Small intestine (tissue), 7 donors: Measurements from ENCODE around the gene CDH18. TPM values are rescaled to one million over a fixed set of nuclear protein-coding genes. Genes with fewer than 3 reads are reported as not detected.

Experiments used
- DNase-seq, 2 donors: peaks; one replicate each; pipeline versions ENCODE4 v3.0.0 to v3.0.0-alpha.2; 2013
- FAIRE-seq: peaks from 2 replicates; lab custom pipeline; 2012; peaks lifted over from hg19 to GRCh38; lab: Jason Lieb, UNC
- H3K27ac ChIP-seq, 3 donors: one replicate each; pipeline ENCODE4 v1.5.1; 2013; ENCODE audit warnings: low read length in 2 of 3, mild to moderate bottlenecking in 2 of 3, control low read depth in 1 of 3, inconsistent platforms in 1 of 3, low read depth in 1 of 3, moderate library complexity in 1 of 3
- H3K27me3 ChIP-seq, 3 donors: one replicate each; pipeline ENCODE4 v1.6.1; 2013; ENCODE audit warnings: low read length in 3 of 3, inconsistent platforms in 1 of 3; ENCODE audit not compliant: control insufficient read depth in 3 of 3, insufficient read depth in 3 of 3
- H3K36me3 ChIP-seq, 3 donors: one replicate each; pipeline ENCODE4 v1.6.1; 2013; ENCODE audit warnings: low read length in 3 of 3, inconsistent platforms in 1 of 3, low read depth in 1 of 3, mild to moderate bottlenecking in 1 of 3, moderate library complexity in 1 of 3; ENCODE audit not compliant: control insufficient read depth in 3 of 3, insufficient read depth in 2 of 3
- H3K4me1 ChIP-seq, 3 donors: one replicate each; pipeline ENCODE4 v1.6.1; 2013; ENCODE audit warnings: low read length in 2 of 3, inconsistent platforms in 1 of 3, low read depth in 1 of 3, mild to moderate bottlenecking in 1 of 3, moderate library complexity in 1 of 3; ENCODE audit not compliant: control insufficient read depth in 3 of 3, insufficient read depth in 2 of 3
- H3K4me3 ChIP-seq, 3 donors: one replicate each; pipeline ENCODE4 v1.5.1; 2013; ENCODE audit warnings: low read length in 3 of 3, control low read depth in 1 of 3, inconsistent platforms in 1 of 3, low read depth in 1 of 3, mild to moderate bottlenecking in 1 of 3, moderate library complexity in 1 of 3
- H3K9me3 ChIP-seq, 2 donors: one replicate each; pipeline ENCODE4 v1.6.1; 2013; ENCODE audit warnings: low read depth in 1 of 2, low read length in 1 of 2; ENCODE audit not compliant: control insufficient read depth in 2 of 2, insufficient read depth in 1 of 2
- WGBS, 3 donors: extraction: QIAGEN DNeasy Blood & Tissue Kit; methylation state at CpG; one replicate each; pipeline ENCODE4 v1.1.7; 2013; 5-methylcytosine and 5-hydroxymethylcytosine counted together
- polyA plus RNA-seq, 4 donors: library from polyadenylated mRNA; stranded (reverse) in 3 of 4; unstranded in 1 of 4; fragments of 200-250 nt in 3 of 4; fragments of 120-200 nt in 1 of 4; gene quantifications; one replicate each; pipeline versions ENCODE4 v1.2.1 to v1.2.3, GENCODE V29; 2013
- donor health status: healthy with polysubstance abuse.
- donor health status: control.
- donor health status: control.
- donor health status: Bipolar disorder and iron deficiency.
- donor health status: healthy.

CDH18 gene
- polyA plus RNA-seq, 4 donors, result 0.09 to 0.68 TPM; not detected in 2

DNA sequence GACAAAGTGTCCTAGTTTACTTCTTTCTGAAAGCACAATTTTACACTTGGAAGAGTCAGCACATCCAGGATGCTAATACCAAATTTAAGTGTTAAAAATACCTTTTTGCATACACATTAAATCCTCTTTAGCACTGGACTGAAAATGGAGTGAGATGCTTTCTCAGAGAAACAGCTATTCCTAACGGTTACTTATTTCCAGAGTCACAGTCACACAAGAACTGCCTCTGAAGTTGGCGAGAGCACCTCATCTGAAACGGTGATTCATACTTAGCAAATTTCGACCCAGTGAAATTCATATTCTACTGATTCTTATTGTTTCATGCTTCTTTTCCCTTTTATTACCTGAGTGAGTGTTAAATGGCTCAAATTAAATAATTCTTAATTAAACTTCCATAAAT lies 12.2 kb downstream of the CDH18 start:
- no peak overlapping the region for H3K27ac ChIP-seq
- H3K36me3 ChIP-seq, result no peaks in the 10 kb centered on the region
- DNase-seq (no peak), FAIRE-seq (no peak)
- 43 to 72% (median 57%) methylated on average over 4 of the region's 4 CpGs for WGBS, 3 donors
- no peaks in the 10 kb centered on the region for H3K4me1 ChIP-seq
- peaks cover 0 to 1% of the 10 kb centered on the region in 2 donors for H3K9me3 ChIP-seq
- H3K4me3 ChIP-seq, result no peak overlapping the region
- H3K27me3 ChIP-seq, result no peaks in the 10 kb centered on the region

DNA sequence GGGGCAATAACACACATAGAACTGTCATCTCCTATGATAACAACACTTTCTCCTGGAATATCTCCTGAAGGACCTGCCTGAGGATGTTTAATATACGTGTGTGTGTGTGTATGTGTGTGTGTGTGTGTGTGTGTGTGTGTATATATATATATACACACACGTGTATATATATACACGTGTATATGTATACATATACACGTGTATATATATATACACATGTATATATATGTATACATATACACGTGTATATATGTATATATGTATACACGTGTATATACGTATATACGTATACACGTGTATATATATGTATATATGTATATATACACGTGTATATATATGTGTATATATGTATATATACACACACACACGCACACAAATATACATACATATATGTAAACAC lies 27.5 kb downstream of the CDH18 start:
- no peaks in the 10 kb centered on the region for H3K36me3 ChIP-seq
- no peaks in the 10 kb centered on the region for H3K27me3 ChIP-seq
- no peaks in the 10 kb centered on the region for H3K4me1 ChIP-seq
- no peaks in the 10 kb centered on the region for H3K9me3 ChIP-seq
- FAIRE-seq (no peak), DNase-seq (no peak)
- WGBS, 3 donors, result 74 to 82% (median 77%) methylated on average over 11 of the region's 11 CpGs
- H3K4me3 ChIP-seq, result no peak overlapping the region
- no peak overlapping the region for H3K27ac ChIP-seq

DNA sequence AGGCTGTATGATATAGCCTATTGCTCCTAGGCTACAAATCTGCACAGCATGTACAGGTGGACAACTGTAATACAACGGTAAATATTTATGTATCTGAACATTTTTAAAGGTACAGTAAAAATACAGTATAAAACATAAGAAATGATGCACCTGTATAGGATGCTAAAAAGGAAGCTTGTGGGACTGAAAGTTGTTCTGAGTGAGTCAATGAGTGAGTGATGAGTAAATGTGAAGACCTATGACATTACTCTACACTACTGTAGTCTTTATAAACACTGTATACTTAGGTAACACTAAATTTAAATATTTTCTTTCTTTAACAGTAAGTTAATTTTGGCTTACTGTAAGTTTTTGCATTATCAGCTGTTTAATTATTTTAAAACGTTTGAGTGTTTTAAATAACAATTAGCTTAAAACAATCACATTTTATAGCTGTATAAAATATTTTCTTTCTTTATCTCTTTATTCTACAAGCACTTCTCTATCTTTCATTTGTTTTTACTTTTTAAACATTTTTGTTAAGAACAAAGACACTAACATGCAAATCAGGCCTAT lies 28.1 kb downstream of the CDH18 start:
- DNase-seq, result no peak
- FAIRE-seq, result no peak
- WGBS, 3 donors, result 67 to 79% (median 68%) methylated on average over 2 of the region's 2 CpGs

DNA sequence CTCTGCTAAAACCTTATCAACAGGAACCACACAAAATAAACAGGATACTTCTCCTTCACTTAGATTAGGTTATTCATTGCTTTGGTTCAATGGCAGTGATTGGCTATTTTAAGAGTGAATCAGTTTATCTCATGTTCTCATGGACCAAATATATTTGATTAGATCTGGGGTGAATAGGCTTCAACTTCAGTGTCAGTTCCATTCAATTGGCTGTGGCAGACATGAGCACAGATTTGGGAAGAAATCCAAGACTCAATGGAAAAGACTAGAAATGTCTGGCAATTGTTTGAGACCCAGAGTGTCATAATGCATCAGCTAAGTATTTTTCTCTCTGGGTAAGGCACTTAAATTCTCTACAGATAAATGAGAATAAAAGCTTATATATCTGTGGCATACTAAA lies 37.1 kb downstream of the CDH18 start:
- DNase-seq (no peak), FAIRE-seq (no peak)
- no peaks in the 10 kb centered on the region for H3K36me3 ChIP-seq

More for the DNA sequence above, 28.1 kb downstream of the CDH18 start:
- H3K27me3 ChIP-seq, result no peaks in the 10 kb centered on the region
- no peaks in the 10 kb centered on the region for H3K4me1 ChIP-seq
- no peak overlapping the region for H3K4me3 ChIP-seq
- no peak overlapping the region for H3K27ac ChIP-seq
- no peaks in the 10 kb centered on the region for H3K36me3 ChIP-seq
- no peaks in the 10 kb centered on the region for H3K9me3 ChIP-seq

DNA sequence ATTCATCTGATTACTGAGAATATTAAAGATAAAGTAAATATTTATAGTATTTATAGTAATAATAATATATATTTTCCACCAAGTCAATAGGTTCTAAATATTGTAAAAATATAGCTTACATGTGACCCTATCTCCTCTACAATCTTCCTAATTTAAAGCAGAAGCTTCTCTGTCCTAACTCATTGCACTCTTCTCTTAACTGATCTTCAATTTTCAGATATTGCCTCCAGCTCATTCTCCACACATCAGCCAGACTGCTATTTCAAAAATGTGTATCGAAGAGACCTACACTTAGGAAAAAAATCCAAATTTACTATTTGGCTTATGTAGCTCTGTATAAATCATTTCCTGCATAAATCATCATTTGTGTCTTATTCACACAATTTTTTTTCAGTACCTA lies 47.8 kb downstream of the CDH18 start:
- H3K36me3 ChIP-seq, result no peaks in the 10 kb centered on the region
- no peaks in the 10 kb centered on the region for H3K4me1 ChIP-seq
- no peak for FAIRE-seq
- no peak overlapping the region for H3K4me3 ChIP-seq
- H3K9me3 ChIP-seq, result no peaks in the 10 kb centered on the region
- H3K27ac ChIP-seq, result no peak overlapping the region
- WGBS, 3 donors, result 68 to 78% (median 70%) methylated on average over 1 of the region's 1 CpG
- H3K27me3 ChIP-seq, result no peaks in the 10 kb centered on the region
- no peak for DNase-seq

More for the DNA sequence above, 37.1 kb downstream of the CDH18 start:
- H3K9me3 ChIP-seq, result no peaks in the 10 kb centered on the region
- H3K27me3 ChIP-seq, result no peaks in the 10 kb centered on the region
- no peak overlapping the region for H3K4me3 ChIP-seq
- H3K27ac ChIP-seq, result no peak overlapping the region
- H3K4me1 ChIP-seq, result no peaks in the 10 kb centered on the region

DNA sequence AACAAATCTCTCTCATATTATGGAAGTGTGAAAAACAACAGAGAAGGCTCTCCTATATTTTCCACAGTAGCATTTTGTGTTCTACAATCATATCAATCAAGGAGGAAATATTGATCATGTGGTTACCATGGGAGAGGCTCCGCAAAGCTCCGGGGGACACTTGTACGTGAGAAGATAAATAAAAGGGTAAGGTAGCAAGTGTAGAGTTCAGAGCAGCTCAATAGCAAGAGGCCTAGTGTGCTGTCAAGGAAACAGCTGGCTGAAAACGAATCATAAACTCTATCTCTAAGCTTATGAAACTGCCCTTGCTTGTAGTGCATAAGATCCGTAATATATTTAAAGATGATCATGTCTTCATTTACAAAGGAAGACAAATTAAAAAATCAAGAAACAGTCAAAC lies 57.5 kb downstream of the CDH18 start:
- 30 to 57% (median 53%) methylated on average over 5 of the region's 5 CpGs for WGBS, 3 donors
- Histone ChIP-seq H3K36me3 (no peaks in the 10 kb centered on the region), H3K27ac (no peak overlapping the region), H3K4me1 (no peaks in the 10 kb centered on the region), H3K27me3 (no peaks in the 10 kb centered on the region), H3K4me3 (no peak overlapping the region), H3K9me3 (no peaks in the 10 kb centered on the region)
- DNase-seq (no peak), FAIRE-seq (no peak)

DNA sequence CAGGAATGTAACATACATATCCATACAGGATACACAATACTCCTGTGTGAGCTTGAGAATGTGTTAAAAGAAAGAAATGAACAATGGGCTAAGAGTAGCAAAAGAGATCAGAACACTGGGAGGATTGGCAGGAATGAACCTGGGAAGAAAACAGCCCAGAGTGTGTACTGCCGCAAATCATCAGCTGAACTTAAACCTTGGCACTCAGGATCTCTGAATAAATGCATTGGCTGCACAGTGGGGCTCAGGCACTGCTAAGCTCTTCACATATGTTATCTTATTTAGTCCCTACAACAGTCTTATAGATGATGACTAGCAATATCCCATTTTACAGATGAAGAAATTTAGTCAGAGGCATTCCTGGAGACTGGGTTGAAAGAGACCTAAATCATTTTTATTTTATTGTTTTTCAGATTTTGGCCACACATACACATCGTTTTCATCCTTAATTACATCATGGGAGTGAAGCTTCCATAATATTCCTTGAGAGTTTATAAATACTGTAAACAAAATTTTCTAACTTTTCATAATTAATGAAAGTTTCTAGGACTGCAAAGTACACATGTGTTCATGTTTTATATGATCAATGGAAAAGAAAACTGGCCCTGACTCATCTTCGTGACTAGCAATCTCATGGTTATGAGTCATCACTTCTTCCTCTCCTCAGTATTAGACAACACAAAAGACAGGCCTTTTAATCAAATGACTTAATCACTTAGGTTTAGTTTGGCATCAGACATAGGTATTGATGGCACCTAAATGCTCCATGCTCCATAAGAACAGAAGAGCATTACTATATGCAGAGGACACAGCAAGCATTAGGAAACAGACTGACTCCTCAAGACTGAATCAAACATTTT lies 59.2 kb downstream of the CDH18 start:
- Histone ChIP-seq H3K4me3 (no peak overlapping the region), H3K9me3 (no peaks in the 10 kb centered on the region), H3K36me3 (no peaks in the 10 kb centered on the region), H3K4me1 (no peaks in the 10 kb centered on the region), H3K27ac (no peak overlapping the region), H3K27me3 (no peaks in the 10 kb centered on the region)
- no peak for FAIRE-seq
- no peak for DNase-seq
- 59 to 65% (median 62%) methylated on average over 3 of the region's 3 CpGs for WGBS, 3 donors

DNA sequence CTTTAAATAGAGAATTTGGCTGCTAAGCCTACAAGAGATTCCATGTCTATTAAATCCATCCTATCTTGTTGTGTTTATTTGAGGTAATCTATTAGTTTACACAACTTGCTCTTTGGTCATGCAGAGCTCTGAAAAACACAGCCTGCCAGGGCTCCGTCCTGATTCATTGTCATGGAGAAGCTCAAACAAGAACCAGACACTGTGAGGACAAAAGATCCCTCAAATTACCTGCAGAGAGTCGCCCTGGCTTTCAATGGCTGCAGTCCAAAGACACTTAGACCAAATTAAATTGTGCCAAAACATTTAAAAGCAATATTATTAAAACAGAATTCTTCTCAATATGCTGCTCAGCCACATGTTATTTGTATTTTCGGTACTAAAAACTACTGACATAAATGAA lies 60.1 kb downstream of the CDH18 start:
- Histone ChIP-seq H3K36me3 (no peaks in the 10 kb centered on the region), H3K9me3 (no peaks in the 10 kb centered on the region), H3K4me1 (no peaks in the 10 kb centered on the region), H3K27me3 (no peaks in the 10 kb centered on the region), H3K27ac (no peak overlapping the region), H3K4me3 (no peak overlapping the region)
- DNase-seq (no peak), FAIRE-seq (no peak)
- WGBS, 3 donors, result 32 to 41% (median 36%) methylated on average over 3 of the region's 3 CpGs
